Measurements from ENCODE around the gene CADM1. TPM values are rescaled to one million over a fixed set of nuclear protein-coding genes. Genes with fewer than 3 reads are reported as not detected.

Gene CADM1
- total and polyA plus RNA-seq, 5 donors, result 14.8 to 42.6 (median 31.9) TPM

DNA sequence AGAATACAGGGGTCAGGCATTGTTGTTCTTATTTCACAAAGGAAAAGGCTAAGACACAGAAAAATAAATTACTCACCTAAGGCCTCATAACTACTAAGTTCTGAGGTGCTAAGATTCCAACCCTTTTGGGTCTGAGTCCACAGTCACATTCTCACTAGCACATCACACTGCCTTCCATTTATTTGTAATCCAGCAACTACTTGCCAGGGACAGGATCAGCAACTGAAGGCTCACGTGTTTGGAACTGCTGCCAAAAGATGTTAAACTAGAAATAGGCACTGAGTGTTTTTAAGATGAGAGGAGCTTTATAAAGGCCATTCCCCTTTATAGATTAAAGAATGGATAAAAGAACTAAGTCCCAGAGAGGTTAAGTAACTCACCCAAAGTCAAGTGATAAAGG, 58.0 kb downstream of the CADM1 start:
- DNase-seq (no peak), ATAC-seq (no peak)
- Histone ChIP-seq H3K27me3 (ENCODE audit: control insufficient read depth, insufficient read depth) (no peaks in the 10 kb centered on the region), H3K9me3 (ENCODE audit: control insufficient read depth, low read length) (no peaks in the 10 kb centered on the region), H3K4me3 (ENCODE audit: low read length) (no peak overlapping the region), H3K4me1 (ENCODE audit: control insufficient read depth, insufficient read depth, low read length) (no peaks in the 10 kb centered on the region), H3K27ac (ENCODE audit: low read length) (no peak overlapping the region)
- intact Hi-C loops (cut with DNase I), result no loop called here
- WGBS, result 40% methylated on average over 1 of the region's 1 CpG

DNA sequence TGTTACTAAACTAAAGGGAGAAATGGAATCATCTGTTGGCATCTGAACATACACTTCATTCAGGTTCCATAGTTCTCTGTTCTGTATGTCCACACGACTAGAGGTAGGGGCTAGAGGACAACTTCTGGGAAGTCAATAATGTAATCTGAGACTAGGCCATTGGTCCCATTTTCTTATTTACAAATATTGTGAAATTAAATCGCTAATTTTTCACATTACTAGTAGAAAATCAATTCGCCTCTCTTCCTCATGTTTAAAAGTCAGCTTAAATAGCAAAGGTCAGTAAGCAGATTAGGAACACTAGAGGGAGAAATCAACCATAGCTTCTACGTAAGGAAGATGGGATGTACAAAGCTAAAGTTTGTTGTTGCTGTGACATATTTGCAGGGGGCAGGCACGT, 59.7 kb downstream of the CADM1 start:
- Histone ChIP-seq H3K27me3 (ENCODE audit: control insufficient read depth, insufficient read depth) (no peaks in the 10 kb centered on the region), H3K9me3 (ENCODE audit: control insufficient read depth, low read length) (no peaks in the 10 kb centered on the region), H3K4me1 (ENCODE audit: control insufficient read depth, insufficient read depth, low read length) (no peaks in the 10 kb centered on the region), H3K4me3 (ENCODE audit: low read length) (no peak overlapping the region), H3K27ac (ENCODE audit: low read length) (no peak overlapping the region)
- intact Hi-C loops (cut with DNase I), result no loop called here
- ATAC-seq, result no peak
- 76% methylated on average over 5 of the region's 5 CpGs for WGBS
- DNase-seq, result no peak

DNA sequence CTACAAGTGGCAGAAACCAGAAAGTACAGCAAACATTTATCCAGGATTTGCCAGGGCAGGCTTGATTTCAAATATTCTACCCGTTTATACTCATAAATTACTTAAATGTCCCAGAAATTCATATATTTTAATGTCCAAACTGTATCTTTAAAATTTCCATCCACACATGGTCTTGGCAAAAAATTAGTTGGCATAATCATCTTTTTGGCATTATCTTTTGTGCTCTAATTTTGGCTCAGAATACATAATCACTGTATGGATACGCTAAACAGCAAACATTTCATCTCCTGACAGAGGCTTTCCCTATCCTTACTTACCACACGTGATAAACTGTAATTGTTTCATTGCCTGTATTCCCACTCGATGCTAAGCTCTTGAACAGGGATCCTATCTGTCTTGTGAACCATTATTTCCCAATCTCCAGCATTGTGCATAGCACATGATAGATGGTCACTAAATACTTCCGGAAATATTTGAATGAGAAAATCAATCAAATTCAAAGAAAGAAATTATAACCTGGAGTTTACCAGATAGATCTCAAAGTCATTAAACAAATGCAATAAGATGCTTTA, 64.2 kb downstream of the CADM1 start:
- 54% methylated on average over 5 of the region's 5 CpGs for WGBS
- Histone ChIP-seq H3K4me1 (ENCODE audit: control insufficient read depth, insufficient read depth, low read length) (no peaks in the 10 kb centered on the region), H3K27me3 (ENCODE audit: control insufficient read depth, insufficient read depth) (no peaks in the 10 kb centered on the region), H3K4me3 (ENCODE audit: low read length) (no peak overlapping the region), H3K9me3 (ENCODE audit: control insufficient read depth, low read length) (no peaks in the 10 kb centered on the region), H3K27ac (ENCODE audit: low read length) (no peak overlapping the region)
- ATAC-seq (no peak), DNase-seq (no peak)
- intact Hi-C loops (cut with DNase I), result no loop called here

DNA sequence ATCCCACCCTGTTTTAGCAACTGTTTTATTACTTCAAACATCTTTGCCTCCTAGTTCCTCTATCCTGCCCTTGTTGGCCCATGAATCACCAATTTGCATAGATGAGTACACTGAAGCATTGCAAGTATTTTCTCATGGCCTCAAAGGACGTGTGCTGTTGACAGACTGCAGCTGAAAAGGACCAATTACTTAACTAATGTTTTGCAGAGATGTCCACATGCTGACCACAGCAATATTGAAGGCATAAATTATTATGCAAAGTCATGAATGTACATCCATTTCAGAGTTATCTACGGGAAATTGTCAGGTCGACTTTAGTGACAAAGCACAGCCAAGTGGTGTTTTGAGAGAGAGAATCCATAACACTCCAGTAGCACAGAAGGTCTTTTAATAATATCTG, 64.8 kb downstream of the CADM1 start:
- ATAC-seq, result no peak
- intact Hi-C loops (cut with DNase I), result no loop called here
- no peaks in the 10 kb centered on the region for H3K4me1 ChIP-seq (ENCODE audit: control insufficient read depth, insufficient read depth, low read length)
- no peak for DNase-seq
- H3K4me3 ChIP-seq (ENCODE audit: low read length), result no peak overlapping the region
- no peaks in the 10 kb centered on the region for H3K27me3 ChIP-seq (ENCODE audit: control insufficient read depth, insufficient read depth)
- WGBS, result 29% methylated on average over 3 of the region's 3 CpGs
- no peaks in the 10 kb centered on the region for H3K9me3 ChIP-seq (ENCODE audit: control insufficient read depth, low read length)
- H3K27ac ChIP-seq (ENCODE audit: low read length), result no peak overlapping the region

DNA sequence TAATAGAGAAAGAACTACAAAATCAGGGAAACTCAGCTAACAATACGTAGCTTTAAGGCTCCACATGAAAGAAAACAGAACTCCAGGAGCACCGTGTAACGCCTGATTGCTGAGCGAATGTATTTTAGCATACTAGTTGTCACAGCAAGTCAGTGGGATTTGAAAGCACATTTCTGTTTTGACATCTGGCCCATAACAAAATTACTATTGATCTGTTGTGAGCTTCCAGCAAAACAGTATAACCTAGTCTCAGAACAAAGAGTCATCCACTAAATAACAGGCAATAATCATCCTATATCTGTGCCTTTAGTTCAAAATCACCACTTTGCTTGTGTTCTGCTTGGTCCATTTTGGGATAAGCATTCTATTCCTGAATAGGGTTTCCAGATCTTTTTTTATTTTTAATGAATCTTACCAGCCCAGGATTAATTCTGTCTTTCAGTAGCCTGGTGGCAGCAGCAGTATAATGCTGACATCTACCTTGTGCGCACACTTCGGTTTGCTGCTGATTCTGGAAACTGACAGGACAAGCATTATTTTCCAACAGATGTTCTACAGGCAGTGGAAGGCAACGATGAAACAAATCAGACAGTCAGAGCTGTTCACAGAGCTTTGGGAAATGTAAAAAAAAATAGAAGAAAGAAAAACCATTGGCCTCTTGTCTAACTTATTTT, 66.2 kb downstream of the CADM1 start:
- 74% methylated on average over 7 of the region's 7 CpGs for WGBS
- Histone ChIP-seq H3K4me3 (ENCODE audit: low read length) (no peak overlapping the region), H3K27me3 (ENCODE audit: control insufficient read depth, insufficient read depth) (no peaks in the 10 kb centered on the region), H3K27ac (ENCODE audit: low read length) (no peak overlapping the region), H3K4me1 (ENCODE audit: control insufficient read depth, insufficient read depth, low read length) (no peaks in the 10 kb centered on the region), H3K9me3 (ENCODE audit: control insufficient read depth, low read length) (no peaks in the 10 kb centered on the region)
- intact Hi-C loops (cut with DNase I), result no loop called here
- ATAC-seq, result no peak
- no peak for DNase-seq

DNA sequence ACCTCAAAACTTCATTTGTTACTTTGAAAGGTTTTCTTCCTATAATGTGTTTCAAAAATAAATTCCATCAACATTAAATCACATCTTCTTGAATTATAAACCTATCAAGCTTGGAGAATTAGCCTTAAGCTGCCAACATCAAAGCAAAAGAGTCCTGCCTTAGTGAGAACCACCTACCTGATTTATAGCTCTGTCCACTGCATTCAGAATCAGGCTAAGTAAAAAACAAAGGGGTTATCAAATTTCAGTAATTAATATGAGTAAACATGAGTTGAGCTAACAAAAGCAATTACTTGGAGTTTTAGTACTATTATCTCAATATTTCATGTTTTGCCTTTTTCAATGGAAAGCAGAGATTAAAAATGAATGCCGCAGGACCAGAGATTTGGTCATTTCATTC, 73.9 kb downstream of the CADM1 start:
- no peak for ATAC-seq
- Histone ChIP-seq H3K4me3 (ENCODE audit: low read length) (no peak overlapping the region), H3K4me1 (ENCODE audit: control insufficient read depth, insufficient read depth, low read length) (no peaks in the 10 kb centered on the region), H3K27ac (ENCODE audit: low read length) (no peak overlapping the region), H3K9me3 (ENCODE audit: control insufficient read depth, low read length) (no peaks in the 10 kb centered on the region), H3K27me3 (ENCODE audit: control insufficient read depth, insufficient read depth) (no peaks in the 10 kb centered on the region)
- WGBS, result 96% methylated on average over 1 of the region's 1 CpG
- no peak for DNase-seq
- intact Hi-C loops (cut with DNase I), result no loop called here

DNA sequence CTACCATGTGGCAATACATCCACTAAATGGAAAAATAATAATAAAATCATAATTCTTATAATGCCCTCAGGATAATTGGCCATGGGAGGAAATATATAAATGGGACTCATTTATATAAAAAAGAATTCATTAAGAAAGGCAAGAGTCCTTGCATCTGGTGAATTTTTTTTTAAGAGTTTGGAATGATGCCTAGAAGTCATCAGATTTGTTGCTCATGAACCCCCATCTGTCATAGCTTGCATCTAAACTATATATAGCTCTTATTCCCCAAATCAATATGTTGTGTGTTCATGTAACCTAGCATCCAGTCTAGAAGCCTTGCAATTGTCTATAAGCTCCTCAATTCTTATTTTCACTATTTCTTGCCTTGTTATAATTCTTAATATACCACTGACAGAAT, 75.9 kb downstream of the CADM1 start:
- Histone ChIP-seq H3K4me1 (ENCODE audit: control insufficient read depth, insufficient read depth, low read length) (no peaks in the 10 kb centered on the region), H3K9me3 (ENCODE audit: control insufficient read depth, low read length) (no peaks in the 10 kb centered on the region), H3K27ac (ENCODE audit: low read length) (no peak overlapping the region), H3K4me3 (ENCODE audit: low read length) (no peak overlapping the region), H3K27me3 (ENCODE audit: control insufficient read depth, insufficient read depth) (no peaks in the 10 kb centered on the region)
- DNase-seq (no peak), ATAC-seq (no peak)
- intact Hi-C loops (cut with DNase I), result no loop called here

DNA sequence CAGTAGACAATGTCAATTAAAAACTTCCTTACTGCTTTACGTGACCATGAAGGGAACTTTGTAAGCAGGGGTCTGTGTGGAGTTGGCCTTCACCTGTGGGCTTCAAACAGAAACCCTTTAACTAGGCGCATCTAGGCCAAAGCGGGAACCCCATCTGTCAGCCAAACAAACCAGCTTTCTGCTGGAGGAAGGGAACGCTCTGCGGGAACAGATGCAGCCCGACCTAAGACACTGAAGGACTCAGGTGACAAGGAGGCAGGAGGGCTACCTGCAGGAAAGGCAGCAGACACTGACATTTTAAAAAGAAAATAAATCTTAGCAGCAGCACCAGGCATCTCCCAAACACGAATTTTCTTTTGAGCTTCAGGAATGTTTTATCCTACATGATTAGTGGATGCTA, 78.4 kb downstream of the CADM1 start:
- intact Hi-C loops (cut with DNase I), result no loop called here
- no peak for DNase-seq
- Histone ChIP-seq H3K4me1 (ENCODE audit: control insufficient read depth, insufficient read depth, low read length) (no peaks in the 10 kb centered on the region), H3K27me3 (ENCODE audit: control insufficient read depth, insufficient read depth) (no peaks in the 10 kb centered on the region), H3K9me3 (ENCODE audit: control insufficient read depth, low read length) (no peaks in the 10 kb centered on the region), H3K27ac (ENCODE audit: low read length) (no peak overlapping the region), H3K4me3 (ENCODE audit: low read length) (no peak overlapping the region)
- no peak for ATAC-seq
- 85% methylated on average over 7 of the region's 7 CpGs for WGBS

DNA sequence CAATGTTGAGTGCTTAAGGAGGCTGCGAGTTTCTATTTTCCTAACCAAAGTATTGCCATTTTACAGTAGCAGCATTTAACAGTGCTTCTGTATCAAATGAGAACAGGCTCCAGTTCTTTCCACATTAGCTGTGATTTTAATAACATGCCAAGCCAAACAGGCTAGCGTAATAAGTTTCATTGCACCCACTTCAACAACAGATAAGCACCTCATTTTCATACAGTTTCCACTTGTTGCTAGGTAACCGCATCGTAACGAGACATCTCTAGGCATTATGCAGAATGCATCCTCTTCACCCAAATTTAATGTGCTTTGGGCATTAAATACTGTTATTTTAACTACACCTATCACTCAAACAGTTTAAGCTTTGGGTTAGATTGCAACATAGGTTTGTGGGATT, 79.0 kb downstream of the CADM1 start:
- Histone ChIP-seq H3K4me1 (ENCODE audit: control insufficient read depth, insufficient read depth, low read length) (no peaks in the 10 kb centered on the region), H3K9me3 (ENCODE audit: control insufficient read depth, low read length) (no peaks in the 10 kb centered on the region), H3K4me3 (ENCODE audit: low read length) (no peak overlapping the region), H3K27me3 (ENCODE audit: control insufficient read depth, insufficient read depth) (no peaks in the 10 kb centered on the region), H3K27ac (ENCODE audit: low read length) (no peak overlapping the region)
- intact Hi-C loops (cut with DNase I), result no loop called here
- 62% methylated on average over 5 of the region's 5 CpGs for WGBS
- peak; percentile 26 to 51 for ATAC-seq
- DNase-seq, result no peak

DNA sequence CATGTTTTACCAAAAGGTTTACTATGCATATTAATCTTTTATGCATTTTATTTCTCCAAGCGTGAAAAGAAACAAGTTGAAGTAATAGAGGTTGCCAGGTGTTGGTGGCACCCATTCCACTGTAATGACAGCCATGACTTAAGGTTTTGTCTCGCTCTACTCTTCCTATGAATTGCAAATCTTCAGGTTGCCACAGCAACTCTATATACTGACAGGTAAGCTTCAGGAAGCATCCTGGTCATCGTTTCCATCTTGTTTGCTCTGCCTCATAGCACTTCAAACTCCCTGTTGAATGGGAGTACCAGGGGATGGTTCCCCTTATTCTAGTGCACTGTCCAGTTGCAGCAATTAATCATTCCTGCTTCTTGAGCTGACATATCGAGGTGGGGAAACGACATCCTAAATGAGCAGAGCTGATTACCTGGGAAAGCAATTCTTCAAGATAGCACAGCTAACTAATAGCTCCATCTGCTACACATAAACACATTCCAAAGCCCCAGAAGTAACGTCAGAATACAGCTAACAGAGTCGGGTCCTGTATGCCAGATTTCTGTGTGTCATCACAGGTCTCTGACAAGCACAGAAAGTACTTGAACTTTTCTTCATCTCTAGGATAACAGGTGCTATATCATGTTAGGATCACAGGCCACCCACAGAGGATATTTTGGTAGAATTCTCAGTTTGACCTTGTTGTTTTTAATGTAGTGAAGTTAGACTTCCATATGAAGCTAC, 80.3 kb downstream of the CADM1 start:
- WGBS, result 54% methylated on average over 7 of the region's 7 CpGs
- Histone ChIP-seq H3K9me3 (ENCODE audit: control insufficient read depth, low read length) (no peaks in the 10 kb centered on the region), H3K4me3 (ENCODE audit: low read length) (no peak overlapping the region), H3K4me1 (ENCODE audit: control insufficient read depth, insufficient read depth, low read length) (no peaks in the 10 kb centered on the region), H3K27me3 (ENCODE audit: control insufficient read depth, insufficient read depth) (no peaks in the 10 kb centered on the region), H3K27ac (ENCODE audit: low read length) (no peak overlapping the region)
- DNase-seq (no peak), ATAC-seq (no peak)
- intact Hi-C loops (cut with DNase I), result no loop called here

DNA sequence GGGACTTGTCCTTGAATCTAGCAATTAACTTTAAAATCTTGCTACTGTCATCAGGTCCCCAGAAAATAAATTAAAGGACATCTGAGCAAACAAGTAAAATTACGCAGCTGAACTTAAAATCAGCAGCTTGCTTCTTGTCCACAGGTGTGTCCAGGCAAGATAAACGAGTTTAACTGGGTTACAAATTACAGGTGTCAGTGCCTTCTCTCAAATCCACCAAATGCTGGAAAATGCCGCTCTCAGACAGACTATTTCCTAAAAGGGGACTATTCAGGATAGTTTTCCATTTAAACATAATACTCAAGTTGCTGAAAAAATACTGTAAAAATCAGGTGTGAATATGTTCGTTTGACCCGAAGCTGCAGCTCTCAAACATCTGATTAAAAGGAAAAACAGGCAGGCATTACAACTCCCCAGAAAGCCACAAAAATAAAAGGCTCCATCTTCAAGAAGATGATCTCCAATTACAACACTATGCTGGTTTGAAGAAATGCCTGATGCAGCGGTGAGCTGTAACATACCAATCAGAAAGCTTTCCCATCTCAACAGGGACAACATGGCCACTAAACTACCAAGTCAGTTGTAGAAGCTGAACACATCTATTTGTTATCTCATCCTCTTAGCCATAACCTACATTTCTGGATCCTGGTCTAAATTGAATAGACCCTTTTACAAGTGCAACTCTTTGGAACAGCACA, 82.1 kb downstream of the CADM1 start:
- Histone ChIP-seq H3K27ac (ENCODE audit: low read length) (no peak overlapping the region), H3K9me3 (ENCODE audit: control insufficient read depth, low read length) (no peaks in the 10 kb centered on the region), H3K4me3 (ENCODE audit: low read length) (no peak overlapping the region), H3K27me3 (ENCODE audit: control insufficient read depth, insufficient read depth) (no peaks in the 10 kb centered on the region), H3K4me1 (ENCODE audit: control insufficient read depth, insufficient read depth, low read length) (no peaks in the 10 kb centered on the region)
- WGBS, result 77% methylated on average over 6 of the region's 6 CpGs
- ATAC-seq (no peak), DNase-seq (no peak)
- intact Hi-C loops (cut with DNase I), result no loop called here

All from right cardiac atrium (tissue), 5 donors.